HepG2 (cell line): Measurements from ENCODE around the gene SHFL. TPM values are rescaled to one million over a fixed set of nuclear protein-coding genes. Genes with fewer than 3 reads are reported as not detected.

Experiments
- CHD2 ChIP-seq: IDR thresholded peaks from 2 replicates; pipeline ENCODE4 v1.6.1; 2011; ENCODE audit warnings: low read depth, low read length, improper control_type of control experiment
- POLR2A ChIP-seq, 2 experiments: IDR thresholded peaks; 2 replicates each; pipeline ENCODE4 v1.6.1; 2011; ENCODE audit warnings: low read depth in 2 of 2, low read length in 2 of 2, mild to moderate bottlenecking in 1 of 2, moderate library complexity in 1 of 2; ENCODE audit not compliant: insufficient read depth in 1 of 2
- POLR2AphosphoS2 ChIP-seq: IDR thresholded peaks from 2 replicates; pipeline ENCODE4 v1.6.1; 2011; ENCODE audit warnings: low read depth, low read length, improper control_type of control experiment
- SSRP1 ChIP-seq: IDR thresholded peaks from 2 replicates; pipeline ENCODE4 v1.6.1; 2016; ENCODE audit warnings: control low read depth
- TMF1 ChIP-seq: sonication (generic); formaldehyde crosslinking; IDR thresholded peaks from 2 replicates; pipeline ENCODE4 v1.8.1; 2022; ENCODE audit warnings: low read depth, missing genetic modification reagents
- ZFAT ChIP-seq: sonication (generic); formaldehyde crosslinking; conservative IDR thresholded peaks from 2 replicates; pipeline ENCODE4 v1.8.1; 2023; ENCODE audit warnings: missing genetic modification reagents, inconsistent platforms
- ZNF281 ChIP-seq: sonication (generic); formaldehyde crosslinking; IDR thresholded peaks from 2 replicates; pipeline ENCODE4 v1.4.0; 2020; ENCODE audit warnings: missing genetic modification reagents, borderline replicate concordance
- ZNF512B ChIP-seq: sonication (generic); formaldehyde crosslinking; IDR thresholded peaks from 2 replicates; pipeline ENCODE4 v1.5.1; 2020; ENCODE audit warnings: missing genetic modification reagents, mild to moderate bottlenecking, borderline replicate concordance
- ZNF530 ChIP-seq: sonication (generic); formaldehyde crosslinking; IDR thresholded peaks from 2 replicates; pipeline ENCODE4 v1.5.0; 2020; ENCODE audit warnings: low read depth, mild to moderate bottlenecking, missing genetic modification reagents
- ZNF644 ChIP-seq: IDR thresholded peaks from 2 replicates; pipeline ENCODE4 v1.6.1; 2016; ENCODE audit warnings: low read depth
- polyA plus RNA-seq, 8 experiments: library from polyadenylated mRNA; depleted of rRNA in 3 of 8; stranded (reverse) in 7 of 8; unstranded in 1 of 8; fragments of >200 nt; fragmentation: Illumina TruSeq in 4 of 8; extraction: Trizol in 4 of 8; gene quantifications; 2 replicates each; pipeline versions ENCODE4 v1.2.1 to v1.2.3, GENCODE V29; 2011 to 2016; ENCODE audit warnings: low read depth in 4 of 8, missing spikeins in 1 of 8, mixed read lengths in 1 of 8; ENCODE audit not compliant: insufficient read depth in 1 of 8
- total RNA-seq, 5 experiments: library from RNA; depleted of rRNA; stranded (reverse); fragments of >200 nt; fragmentation: Illumina TruSeq; extraction: Trizol; gene quantifications; 2 replicates each; pipeline ENCODE4 v1.2.3, GENCODE V29; 2016; ENCODE audit warnings: low read depth in 1 of 5
- TF ChIP-seq, protein P1 (sequence below): sonication (generic); formaldehyde crosslinking; IDR thresholded peaks from one replicate; pipeline ENCODE4 v1.5.1; 2020; ENCODE audit warnings: mild to moderate bottlenecking, missing genetic modification reagents; ENCODE audit errors: not compliant biosample characterization
- TF ChIP-seq, protein P2 (sequence below): fragments of 450-650 bp; IDR thresholded peaks from 2 replicates; pipeline ENCODE4 v1.6.1; 2017; ENCODE audit warnings: mild to moderate bottlenecking

SHFL gene
- total and polyA plus RNA-seq, 2 of the 13 experiments (the other 11 are each of a cell fraction or from before 2014, with no cell fraction given): 12.3 to 36.4 TPM

DNA sequence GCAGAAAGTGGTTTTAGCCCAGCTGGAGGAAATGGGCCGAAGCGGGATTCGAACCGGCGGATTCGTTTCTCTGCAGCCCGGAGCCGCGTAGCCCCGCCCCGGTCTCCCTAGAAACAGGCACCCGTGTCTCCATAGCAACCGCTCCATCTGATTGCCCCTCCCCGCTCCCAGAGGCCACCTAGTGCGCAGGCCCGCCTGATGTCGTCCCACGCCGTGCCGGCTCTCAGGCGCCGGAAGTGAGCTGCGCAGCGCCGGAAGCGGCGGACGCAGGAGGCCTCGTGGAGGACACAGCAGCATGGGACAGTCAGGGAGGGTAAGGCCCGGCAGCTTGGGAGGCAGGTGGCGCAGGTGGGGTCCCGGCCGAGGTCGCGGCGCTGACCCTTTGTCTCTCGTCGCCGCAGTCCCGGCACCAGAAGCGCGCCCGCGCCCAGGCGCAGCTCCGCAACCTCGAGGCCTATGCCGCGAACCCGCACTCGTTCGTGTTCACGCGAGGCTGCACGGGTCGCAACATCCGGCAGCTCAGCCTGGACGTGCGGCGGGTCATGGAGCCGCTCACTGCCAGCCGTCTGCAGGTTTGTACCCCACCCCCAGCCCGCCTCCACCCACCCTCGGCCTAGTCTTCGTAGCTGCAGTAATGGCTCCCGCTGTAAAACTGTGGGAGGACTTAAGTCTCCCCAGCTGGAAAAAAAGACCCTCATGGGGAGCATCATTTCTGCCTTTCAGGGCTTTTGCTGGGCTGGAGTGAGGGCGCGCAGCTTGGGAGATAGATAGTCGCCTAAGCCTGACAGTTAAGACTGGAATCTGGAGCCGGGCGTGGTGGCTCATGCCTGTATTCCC is 20.2 kb downstream of the SHFL start, which contains the start of gene PPAN (continued):
- TF ChIP-seq, protein P1, sequence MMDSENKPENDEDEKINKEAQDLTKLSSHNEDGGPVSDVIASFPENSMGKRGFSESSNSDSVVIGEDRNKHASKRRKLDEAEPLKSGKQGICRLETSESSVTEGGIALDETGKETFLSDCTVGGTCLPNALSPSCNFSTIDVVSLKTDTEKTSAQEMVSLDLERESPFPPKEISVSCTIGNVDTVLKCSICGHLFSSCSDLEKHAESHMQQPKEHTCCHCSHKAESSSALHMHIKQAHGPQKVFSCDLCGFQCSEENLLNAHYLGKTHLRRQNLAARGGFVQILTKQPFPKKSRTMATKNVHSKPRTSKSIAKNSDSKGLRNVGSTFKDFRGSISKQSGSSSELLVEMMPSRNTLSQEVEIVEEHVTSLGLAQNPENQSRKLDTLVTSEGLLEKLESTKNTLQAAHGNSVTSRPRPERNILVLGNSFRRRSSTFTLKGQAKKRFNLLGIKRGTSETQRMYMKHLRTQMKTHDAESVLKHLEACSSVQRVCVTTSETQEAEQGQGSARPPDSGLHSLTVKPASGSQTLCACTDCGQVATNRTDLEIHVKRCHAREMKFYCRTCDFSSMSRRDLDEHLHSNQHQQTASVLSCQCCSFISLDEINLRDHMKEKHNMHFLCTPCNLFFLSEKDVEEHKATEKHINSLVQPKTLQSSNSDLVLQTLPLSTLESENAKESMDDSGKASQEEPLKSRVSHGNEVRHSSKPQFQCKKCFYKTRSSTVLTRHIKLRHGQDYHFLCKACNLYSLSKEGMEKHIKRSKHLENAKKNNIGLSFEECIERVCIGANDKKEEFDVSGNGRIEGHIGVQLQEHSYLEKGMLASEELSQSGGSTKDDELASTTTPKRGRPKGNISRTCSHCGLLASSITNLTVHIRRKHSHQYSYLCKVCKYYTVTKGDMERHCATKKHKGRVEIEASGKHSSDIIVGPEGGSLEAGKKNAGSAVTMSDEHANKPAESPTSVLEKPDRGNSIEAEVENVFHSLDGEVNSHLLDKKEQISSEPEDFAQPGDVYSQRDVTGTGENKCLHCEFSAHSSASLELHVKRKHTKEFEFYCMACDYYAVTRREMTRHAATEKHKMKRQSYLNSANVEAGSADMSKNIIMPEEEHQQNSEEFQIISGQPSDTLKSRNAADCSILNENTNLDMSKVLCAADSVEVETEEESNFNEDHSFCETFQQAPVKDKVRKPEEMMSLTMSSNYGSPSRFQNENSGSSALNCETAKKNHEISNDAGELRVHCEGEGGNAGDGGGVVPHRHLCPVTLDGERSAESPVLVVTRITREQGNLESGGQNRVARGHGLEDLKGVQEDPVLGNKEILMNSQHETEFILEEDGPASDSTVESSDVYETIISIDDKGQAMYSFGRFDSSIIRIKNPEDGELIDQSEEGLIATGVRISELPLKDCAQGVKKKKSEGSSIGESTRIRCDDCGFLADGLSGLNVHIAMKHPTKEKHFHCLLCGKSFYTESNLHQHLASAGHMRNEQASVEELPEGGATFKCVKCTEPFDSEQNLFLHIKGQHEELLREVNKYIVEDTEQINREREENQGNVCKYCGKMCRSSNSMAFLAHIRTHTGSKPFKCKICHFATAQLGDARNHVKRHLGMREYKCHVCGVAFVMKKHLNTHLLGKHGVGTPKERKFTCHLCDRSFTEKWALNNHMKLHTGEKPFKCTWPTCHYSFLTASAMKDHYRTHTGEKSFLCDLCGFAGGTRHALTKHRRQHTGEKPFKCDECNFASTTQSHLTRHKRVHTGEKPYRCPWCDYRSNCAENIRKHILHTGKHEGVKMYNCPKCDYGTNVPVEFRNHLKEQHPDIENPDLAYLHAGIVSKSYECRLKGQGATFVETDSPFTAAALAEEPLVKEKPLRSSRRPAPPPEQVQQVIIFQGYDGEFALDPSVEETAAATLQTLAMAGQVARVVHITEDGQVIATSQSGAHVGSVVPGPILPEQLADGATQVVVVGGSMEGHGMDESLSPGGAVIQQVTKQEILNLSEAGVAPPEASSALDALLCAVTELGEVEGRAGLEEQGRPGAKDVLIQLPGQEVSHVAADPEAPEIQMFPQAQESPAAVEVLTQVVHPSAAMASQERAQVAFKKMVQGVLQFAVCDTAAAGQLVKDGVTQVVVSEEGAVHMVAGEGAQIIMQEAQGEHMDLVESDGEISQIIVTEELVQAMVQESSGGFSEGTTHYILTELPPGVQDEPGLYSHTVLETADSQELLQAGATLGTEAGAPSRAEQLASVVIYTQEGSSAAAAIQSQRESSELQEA (CRISPR knock-in tag): peak; percentile 80
- TF ChIP-seq ZNF530: no peak
- peak; percentile 87 to 93 for TF ChIP-seq POLR2A (IDR thresholded peaks at IDR 0.05; ENCODE audit: insufficient read depth in 1 of 2, low read depth in 2 of 2, low read length in 2 of 2)
- no peak for TF ChIP-seq ZFAT (CRISPR knock-in tag)
- TF ChIP-seq ZNF512B (CRISPR knock-in tag): no peak
- no peak for TF ChIP-seq SSRP1 (CRISPR knock-in tag)
- no peak for TF ChIP-seq TMF1 (CRISPR knock-in tag)
- no peak for TF ChIP-seq ZNF644 (CRISPR knock-in tag)
- no peak for TF ChIP-seq POLR2AphosphoS2
- TF ChIP-seq, protein P2, sequence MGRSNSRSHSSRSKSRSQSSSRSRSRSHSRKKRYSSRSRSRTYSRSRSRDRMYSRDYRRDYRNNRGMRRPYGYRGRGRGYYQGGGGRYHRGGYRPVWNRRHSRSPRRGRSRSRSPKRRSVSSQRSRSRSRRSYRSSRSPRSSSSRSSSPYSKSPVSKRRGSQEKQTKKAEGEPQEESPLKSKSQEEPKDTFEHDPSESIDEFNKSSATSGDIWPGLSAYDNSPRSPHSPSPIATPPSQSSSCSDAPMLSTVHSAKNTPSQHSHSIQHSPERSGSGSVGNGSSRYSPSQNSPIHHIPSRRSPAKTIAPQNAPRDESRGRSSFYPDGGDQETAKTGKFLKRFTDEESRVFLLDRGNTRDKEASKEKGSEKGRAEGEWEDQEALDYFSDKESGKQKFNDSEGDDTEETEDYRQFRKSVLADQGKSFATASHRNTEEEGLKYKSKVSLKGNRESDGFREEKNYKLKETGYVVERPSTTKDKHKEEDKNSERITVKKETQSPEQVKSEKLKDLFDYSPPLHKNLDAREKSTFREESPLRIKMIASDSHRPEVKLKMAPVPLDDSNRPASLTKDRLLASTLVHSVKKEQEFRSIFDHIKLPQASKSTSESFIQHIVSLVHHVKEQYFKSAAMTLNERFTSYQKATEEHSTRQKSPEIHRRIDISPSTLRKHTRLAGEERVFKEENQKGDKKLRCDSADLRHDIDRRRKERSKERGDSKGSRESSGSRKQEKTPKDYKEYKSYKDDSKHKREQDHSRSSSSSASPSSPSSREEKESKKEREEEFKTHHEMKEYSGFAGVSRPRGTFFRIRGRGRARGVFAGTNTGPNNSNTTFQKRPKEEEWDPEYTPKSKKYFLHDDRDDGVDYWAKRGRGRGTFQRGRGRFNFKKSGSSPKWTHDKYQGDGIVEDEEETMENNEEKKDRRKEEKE: no peak
- TF ChIP-seq ZNF281: peak; percentile 33; the same call in 1 of the 2 replicates
- peak; percentile 84 for TF ChIP-seq CHD2
